OCI-LY3 (cell line): ENCODE data around the gene TPCN2.

Source experiments
- H2AFZ ChIP-seq: fragments of 200-600, 300-600 bp; shearing (Covaris generic); 2 replicates; pipeline ENCODE4 v1.6.0; 2014; ENCODE audit warnings: antibody characterized with exemption, low read depth, low read length
- H3K27ac ChIP-seq: fragments of 200-600, 300-600 bp; sonication (generic); 2 replicates; pipeline ENCODE4 v1.5.1; 2014; ENCODE audit warnings: mild to moderate bottlenecking, low read length, moderate library complexity, mixed read lengths
- H3K27me3 ChIP-seq: fragments of 200-600, 300-600 bp; sonication (generic); 2 replicates; pipeline ENCODE4 v1.6.1; 2014; ENCODE audit warnings: low read depth, low read length, mixed read lengths
- H3K36me3 ChIP-seq: fragments of 200-600, 300-600 bp; sonication (generic); replicated peaks from 2 replicates; pipeline ENCODE3; 2014; ENCODE audit warnings: low read depth, low read length, mixed read lengths
- H3K4me1 ChIP-seq: fragments of 300-600, 200-600 bp; sonication (generic); 2 replicates; pipeline ENCODE4 v1.6.1; 2014; ENCODE audit warnings: low read length, mixed read lengths
- H3K4me2 ChIP-seq: fragments of 200-600, 300-600 bp; sonication (generic); 2 replicates; pipeline ENCODE4 v1.6.1; 2014; ENCODE audit warnings: low read length, mixed read lengths
- H3K4me3 ChIP-seq: fragments of 300-600, 200-600 bp; sonication (generic); 2 replicates; pipeline ENCODE4 v1.5.1; 2014; ENCODE audit warnings: antibody characterized with exemption, mild to moderate bottlenecking, low read length, moderate library complexity
- H3K79me2 ChIP-seq: fragments of 300-600, 200-600 bp; shearing (Covaris generic); 2 replicates; pipeline ENCODE4 v1.6.1; 2014; ENCODE audit warnings: mild to moderate bottlenecking, low read length, mixed read lengths
- H3K9ac ChIP-seq: fragments of 300-600, 200-600 bp; shearing (Covaris generic); 2 replicates; pipeline ENCODE4 v1.6.0; 2014; ENCODE audit warnings: mild to moderate bottlenecking, low read length, moderate library complexity
- H3K9me3 ChIP-seq: fragments of 200-600, 300-600 bp; shearing (Covaris generic); 2 replicates; pipeline ENCODE4 v1.6.1; 2014; ENCODE audit warnings: low read length, mixed read lengths; ENCODE audit not compliant: insufficient read depth
- H4K20me1 ChIP-seq: fragments of 200-600, 300-600 bp; sonication (generic); 2 replicates; pipeline ENCODE4 v1.6.1; 2016; ENCODE audit warnings: low read length, mixed read lengths; ENCODE audit not compliant: insufficient read depth
- CTCF ChIP-seq: fragments of 200-600, 300-600 bp; sonication (generic); IDR thresholded peaks from 2 replicates; pipeline ENCODE4 v1.5.1; 2014; ENCODE audit warnings: antibody characterized with exemption, low read length, low read depth
- EZH2phosphoT487 ChIP-seq: fragments of 200-600 bp; shearing (Covaris generic); IDR thresholded peaks from 2 replicates; pipeline ENCODE4 v1.6.1; 2018; ENCODE audit warnings: antibody characterized with exemption, mixed run types, low read depth

Gene TPCN2

GRCh38 chr11:69041516-69041915, 7.2 kb upstream of the TPCN2 start:
- TF ChIP-seq EZH2phosphoT487 (no peak), CTCF (no peak)
- Histone ChIP-seq H3K9ac (no peak overlapping the region), H3K4me2 (no peak overlapping the region), H2AFZ (no peak overlapping the region), H3K27me3 (peaks cover 10% of the 10 kb centered on the region), H3K27ac (no peak overlapping the region), H3K4me3 (no peak overlapping the region), H3K79me2 (no peaks in the 10 kb centered on the region), H3K9me3 (no peaks in the 10 kb centered on the region), H3K4me1 (no peaks in the 10 kb centered on the region), H3K36me3 (no peaks in the 10 kb centered on the region), H4K20me1 (no peaks in the 10 kb centered on the region)

- Histone ChIP-seq H3K27ac (no peak overlapping the region), H3K9me3 (no peaks in the 10 kb centered on the region), H4K20me1 (no peaks in the 10 kb centered on the region), H3K4me3 (no peak overlapping the region), H3K36me3 (no peaks in the 10 kb centered on the region), H3K4me1 (peaks cover 4% of the 10 kb centered on the region; the same call in 1 of the 2 replicates), H2AFZ (no peak overlapping the region), H3K27me3 (peaks cover 13% of the 10 kb centered on the region), H3K79me2 (peaks cover 5% of the 10 kb centered on the region), H3K4me2 (no peak overlapping the region; the same call in 1 of the 2 replicates), H3K9ac (no peak overlapping the region)
- TF ChIP-seq EZH2phosphoT487 (no peak), CTCF (peak; percentile 69)
These were observed 4.4 kb upstream of the TPCN2 start for GRCh38 chr11:69044111-69045013.

GRCh38 chr11:69048031-69048693, 570 bp upstream of the TPCN2 start:
- Histone ChIP-seq H3K9ac (peak overlapping the region; percentile 33), H3K4me1 (peaks cover 10% of the 10 kb centered on the region), H3K36me3 (peaks cover 4% of the 10 kb centered on the region), H3K4me2 (peak overlapping the region; percentile 76), H4K20me1 (peaks cover 21% of the 10 kb centered on the region), H3K9me3 (no peaks in the 10 kb centered on the region), H3K27me3 (peaks cover 13% of the 10 kb centered on the region), H3K27ac (no peak overlapping the region), H3K79me2 (peaks cover 40% of the 10 kb centered on the region), H2AFZ (peak overlapping the region; percentile 98), H3K4me3 (peak overlapping the region; percentile 77)
- TF ChIP-seq EZH2phosphoT487, result no peak
- no peak for TF ChIP-seq CTCF

- H3K27me3 ChIP-seq, result peaks cover 9% of the 10 kb centered on the region; the same call in 1 of the 2 replicates
- H3K36me3 ChIP-seq, result peaks cover 10% of the 10 kb centered on the region
- peaks cover 10% of the 10 kb centered on the region for H3K4me1 ChIP-seq
- H2AFZ ChIP-seq, result no peak overlapping the region
- H3K9me3 ChIP-seq, result no peaks in the 10 kb centered on the region
- H3K9ac ChIP-seq, result peak overlapping the region; percentile 84
- H3K4me2 ChIP-seq, result peak overlapping the region; percentile 79
- H3K27ac ChIP-seq, result no peak overlapping the region
- peaks cover 49% of the 10 kb centered on the region for H3K79me2 ChIP-seq
- no peak for TF ChIP-seq CTCF
- no peak for TF ChIP-seq EZH2phosphoT487
- peaks cover 25% of the 10 kb centered on the region for H4K20me1 ChIP-seq
- H3K4me3 ChIP-seq, result peak overlapping the region; percentile 77
These were observed 747 bp downstream of the TPCN2 start for GRCh38 chr11:69049490-69049867.
